Panc1 (cell line): ENCODE measurements around the gene CDKAL1.

Experiments used
- CTCF ChIP-seq: fragments of 450-650 bp; IDR thresholded peaks from 2 replicates; pipeline ENCODE4 v1.5.1; 2017; ENCODE audit warnings: mild to moderate bottlenecking
- POLR2AphosphoS5 ChIP-seq: IDR thresholded peaks from 2 replicates; pipeline ENCODE4 v1.6.1; 2012; ENCODE audit warnings: mild to moderate bottlenecking, low read depth, low read length, moderate library complexity
- SIN3A ChIP-seq: IDR thresholded peaks from 2 replicates; pipeline ENCODE4 v1.6.1; 2012; ENCODE audit warnings: low read depth, mild to moderate bottlenecking, low read length, moderate library complexity, borderline replicate concordance; ENCODE audit not compliant: insufficient read depth
- TF ChIP-seq, protein P1 (sequence below), 2 experiments: IDR thresholded peaks; 2 replicates each; pipeline ENCODE4 v1.6.1; 2011 to 2012; ENCODE audit warnings: low read depth in 2 of 2, control low read depth in 1 of 2, low read length in 1 of 2, mild to moderate bottlenecking in 1 of 2, moderate library complexity in 1 of 2; ENCODE audit not compliant: insufficient read depth in 1 of 2

DNA sequence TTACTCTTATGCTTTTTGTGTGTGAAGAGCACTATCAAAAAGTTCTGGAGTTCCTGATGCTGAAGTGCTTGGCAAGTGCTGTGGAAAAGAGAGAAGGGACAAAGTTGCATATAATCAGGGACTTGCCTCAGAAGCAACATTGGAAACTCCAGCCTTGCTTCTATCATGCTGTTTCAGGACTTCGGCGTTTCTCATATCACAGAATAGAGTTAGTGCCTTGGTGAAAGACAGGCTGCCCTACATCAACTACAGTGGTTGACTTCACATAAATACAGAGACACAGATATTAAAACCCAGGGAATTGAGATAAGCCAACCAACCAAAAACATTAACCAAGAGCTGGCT, 36.2 kb upstream of the CDKAL1 start:
- TF ChIP-seq POLR2AphosphoS5: no peak
- TF ChIP-seq CTCF: no peak
- TF ChIP-seq SIN3A: no peak
- TF ChIP-seq, protein P1, sequence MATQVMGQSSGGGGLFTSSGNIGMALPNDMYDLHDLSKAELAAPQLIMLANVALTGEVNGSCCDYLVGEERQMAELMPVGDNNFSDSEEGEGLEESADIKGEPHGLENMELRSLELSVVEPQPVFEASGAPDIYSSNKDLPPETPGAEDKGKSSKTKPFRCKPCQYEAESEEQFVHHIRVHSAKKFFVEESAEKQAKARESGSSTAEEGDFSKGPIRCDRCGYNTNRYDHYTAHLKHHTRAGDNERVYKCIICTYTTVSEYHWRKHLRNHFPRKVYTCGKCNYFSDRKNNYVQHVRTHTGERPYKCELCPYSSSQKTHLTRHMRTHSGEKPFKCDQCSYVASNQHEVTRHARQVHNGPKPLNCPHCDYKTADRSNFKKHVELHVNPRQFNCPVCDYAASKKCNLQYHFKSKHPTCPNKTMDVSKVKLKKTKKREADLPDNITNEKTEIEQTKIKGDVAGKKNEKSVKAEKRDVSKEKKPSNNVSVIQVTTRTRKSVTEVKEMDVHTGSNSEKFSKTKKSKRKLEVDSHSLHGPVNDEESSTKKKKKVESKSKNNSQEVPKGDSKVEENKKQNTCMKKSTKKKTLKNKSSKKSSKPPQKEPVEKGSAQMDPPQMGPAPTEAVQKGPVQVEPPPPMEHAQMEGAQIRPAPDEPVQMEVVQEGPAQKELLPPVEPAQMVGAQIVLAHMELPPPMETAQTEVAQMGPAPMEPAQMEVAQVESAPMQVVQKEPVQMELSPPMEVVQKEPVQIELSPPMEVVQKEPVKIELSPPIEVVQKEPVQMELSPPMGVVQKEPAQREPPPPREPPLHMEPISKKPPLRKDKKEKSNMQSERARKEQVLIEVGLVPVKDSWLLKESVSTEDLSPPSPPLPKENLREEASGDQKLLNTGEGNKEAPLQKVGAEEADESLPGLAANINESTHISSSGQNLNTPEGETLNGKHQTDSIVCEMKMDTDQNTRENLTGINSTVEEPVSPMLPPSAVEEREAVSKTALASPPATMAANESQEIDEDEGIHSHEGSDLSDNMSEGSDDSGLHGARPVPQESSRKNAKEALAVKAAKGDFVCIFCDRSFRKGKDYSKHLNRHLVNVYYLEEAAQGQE (IDR thresholded peaks at IDR 0.05; ENCODE audit: insufficient read depth in 1 of 2, low read depth in 2 of 2, low read length in 1 of 2): no peak
